Panc1 (cell line): ENCODE data around the gene CENPP. TPM values are rescaled to one million over a fixed set of nuclear protein-coding genes. Genes with fewer than 3 reads are reported as not detected.

Experiments
- ATAC-seq: fragments of 200-7000 bp; cut with Tn5 transposase; 2 replicates; pipeline ENCODE4 v1.9.1; 2020; ENCODE audit warnings: mild to moderate bottlenecking, moderate library complexity
- BruUV-seq: library from RNA; stranded (reverse); fragments of 400-500 nt; replicated peaks from 2 replicates; lab custom pipeline; 2021; lab: Mats Ljungman, UMichigan
- CTCF ChIA-PET: fragments of 300-600 bp; sonication (Branson Sonifier 250); formaldehyde crosslinking; loops from one replicate; lab custom pipeline; 2022; ENCODE audit warnings: antibody characterized with exemption; lab: Charles Lee
- POLR2A ChIA-PET: fragments of 300-600 bp; sonication (Branson Sonifier 250); formaldehyde crosslinking; loops from one replicate; lab custom pipeline; 2022; ENCODE audit warnings: antibody characterized with exemption; lab: Charles Lee
- DNase-seq: peaks from one replicate; pipeline ENCODE4 v3.0.0-alpha.2; 2010; ENCODE audit warnings: low read depth, low spot score
- H3K27ac ChIP-seq: 2 replicates; pipeline ENCODE4 v1.5.1; 2011; ENCODE audit warnings: mild to moderate bottlenecking, low read length, inconsistent platforms
- H3K27me3 ChIP-seq: fragments of 200-500 bp; sonication (Bioruptor generic); 2 replicates; pipeline ENCODE4 v1.6.0; 2014; ENCODE audit warnings: low read length, inconsistent platforms; ENCODE audit not compliant: control insufficient read depth, insufficient read depth
- H3K36me3 ChIP-seq: fragments of 200-500 bp; sonication (Bioruptor generic); 2 replicates; pipeline ENCODE4 v1.5.1; 2014; ENCODE audit warnings: inconsistent platforms, mild to moderate bottlenecking, low read length, moderate library complexity; ENCODE audit not compliant: control insufficient read depth, insufficient read depth
- H3K4me1 ChIP-seq: 2 replicates; pipeline ENCODE4 v1.5.1; 2011; ENCODE audit warnings: inconsistent platforms, mild to moderate bottlenecking, low read length, moderate library complexity; ENCODE audit not compliant: control insufficient read depth, insufficient read depth
- H3K4me3 ChIP-seq, 2 experiments: 2 replicates each; pipeline ENCODE4 v1.5.1; 2011 to 2012; ENCODE audit warnings: low read depth in 2 of 2, low read length in 2 of 2, mild to moderate bottlenecking in 2 of 2, inconsistent platforms in 1 of 2, moderate library complexity in 1 of 2
- H3K9me3 ChIP-seq: fragments of 200-500 bp; sonication (Bioruptor generic); 2 replicates; pipeline ENCODE4 v1.5.1; 2014; ENCODE audit warnings: low read depth, mild to moderate bottlenecking, inconsistent platforms, low read length, moderate library complexity; ENCODE audit not compliant: control insufficient read depth, insufficient read depth
- POLR2AphosphoS5 ChIP-seq: IDR thresholded peaks from 2 replicates; pipeline ENCODE4 v1.6.1; 2012; ENCODE audit warnings: mild to moderate bottlenecking, low read depth, low read length, moderate library complexity
- SIN3A ChIP-seq: IDR thresholded peaks from 2 replicates; pipeline ENCODE4 v1.6.1; 2012; ENCODE audit warnings: low read depth, mild to moderate bottlenecking, low read length, moderate library complexity, borderline replicate concordance; ENCODE audit not compliant: insufficient read depth
- TCF7L2 ChIP-seq: IDR thresholded peaks from 2 replicates; pipeline ENCODE4 v1.6.1; 2011; ENCODE audit warnings: mild to moderate bottlenecking, low read depth, low read length, inconsistent platforms
- in situ Hi-C: cut with HindIII; loops from 2 replicates; pipeline ENCODE4 v1.10.0; 2016; ENCODE audit warnings: low sequenced_read_pairs, low pct_unique_long_range_greater_than_20kb
- intact Hi-C: fragments of 100-400 bp; cut with micrococcal nuclease; formaldehyde crosslinking; loops from one replicate; pipeline ENCODE4 v1.10.0; 2022; ENCODE audit not compliant: unreplicated experiment
- total RNA-seq: library from RNA; stranded (reverse); gene quantifications from one replicate; pipeline ENCODE4 v1.2.1, GENCODE V29; 2021; ENCODE audit not compliant: unreplicated experiment
- TF ChIP-seq, protein P1 (sequence below), 2 experiments: IDR thresholded peaks; 2 replicates each; pipeline ENCODE4 v1.6.1; 2011 to 2012; ENCODE audit warnings: low read depth in 2 of 2, control low read depth in 1 of 2, low read length in 1 of 2, mild to moderate bottlenecking in 1 of 2, moderate library complexity in 1 of 2; ENCODE audit not compliant: insufficient read depth in 1 of 2
- TF ChIP-seq, protein P2 (sequence below): fragments of 450-650 bp; IDR thresholded peaks from 2 replicates; pipeline ENCODE4 v1.5.1; 2017; ENCODE audit warnings: mild to moderate bottlenecking

The CENPP gene
- total RNA-seq, 1 experiment from 2014 or later, result 6.7 TPM

DNA sequence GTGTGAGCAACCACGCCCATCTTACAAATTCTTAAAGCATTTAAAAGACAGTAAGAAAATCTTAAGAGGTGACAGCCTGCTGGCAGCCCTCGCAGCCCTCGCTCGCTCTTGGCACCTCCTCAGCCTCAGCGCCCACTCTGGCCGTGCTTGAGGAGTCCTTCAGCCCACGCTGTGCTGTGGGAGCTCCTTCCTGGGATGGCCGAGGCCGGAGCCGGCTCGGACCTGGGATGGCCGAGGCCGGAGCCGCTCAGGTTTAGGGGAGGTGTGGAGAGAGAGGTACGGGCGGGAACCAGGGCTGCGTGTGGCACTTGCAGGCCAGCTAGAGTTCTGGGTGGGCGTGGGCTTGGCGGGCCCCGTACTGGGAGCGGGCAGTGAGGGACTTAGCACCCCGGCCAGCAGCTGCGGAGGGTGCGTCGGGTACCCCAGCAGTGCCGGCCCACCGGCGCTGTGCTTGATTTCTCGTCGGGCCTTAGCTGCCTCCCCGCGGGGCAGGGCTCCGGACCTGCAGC is 219.3 kb downstream of the CENPP start:
- Histone ChIP-seq H3K9me3 (no peaks in the 10 kb centered on the region), H3K36me3 (no peaks in the 10 kb centered on the region), H3K27me3 (no peaks in the 10 kb centered on the region), H3K4me3 (no peak overlapping the region), H3K4me1 (no peaks in the 10 kb centered on the region), H3K27ac (no peak overlapping the region)
- TF ChIP-seq POLR2AphosphoS5, result no peak
- TF ChIP-seq TCF7L2, result no peak
- TF ChIP-seq SIN3A, result no peak
- TF ChIP-seq, protein P1, sequence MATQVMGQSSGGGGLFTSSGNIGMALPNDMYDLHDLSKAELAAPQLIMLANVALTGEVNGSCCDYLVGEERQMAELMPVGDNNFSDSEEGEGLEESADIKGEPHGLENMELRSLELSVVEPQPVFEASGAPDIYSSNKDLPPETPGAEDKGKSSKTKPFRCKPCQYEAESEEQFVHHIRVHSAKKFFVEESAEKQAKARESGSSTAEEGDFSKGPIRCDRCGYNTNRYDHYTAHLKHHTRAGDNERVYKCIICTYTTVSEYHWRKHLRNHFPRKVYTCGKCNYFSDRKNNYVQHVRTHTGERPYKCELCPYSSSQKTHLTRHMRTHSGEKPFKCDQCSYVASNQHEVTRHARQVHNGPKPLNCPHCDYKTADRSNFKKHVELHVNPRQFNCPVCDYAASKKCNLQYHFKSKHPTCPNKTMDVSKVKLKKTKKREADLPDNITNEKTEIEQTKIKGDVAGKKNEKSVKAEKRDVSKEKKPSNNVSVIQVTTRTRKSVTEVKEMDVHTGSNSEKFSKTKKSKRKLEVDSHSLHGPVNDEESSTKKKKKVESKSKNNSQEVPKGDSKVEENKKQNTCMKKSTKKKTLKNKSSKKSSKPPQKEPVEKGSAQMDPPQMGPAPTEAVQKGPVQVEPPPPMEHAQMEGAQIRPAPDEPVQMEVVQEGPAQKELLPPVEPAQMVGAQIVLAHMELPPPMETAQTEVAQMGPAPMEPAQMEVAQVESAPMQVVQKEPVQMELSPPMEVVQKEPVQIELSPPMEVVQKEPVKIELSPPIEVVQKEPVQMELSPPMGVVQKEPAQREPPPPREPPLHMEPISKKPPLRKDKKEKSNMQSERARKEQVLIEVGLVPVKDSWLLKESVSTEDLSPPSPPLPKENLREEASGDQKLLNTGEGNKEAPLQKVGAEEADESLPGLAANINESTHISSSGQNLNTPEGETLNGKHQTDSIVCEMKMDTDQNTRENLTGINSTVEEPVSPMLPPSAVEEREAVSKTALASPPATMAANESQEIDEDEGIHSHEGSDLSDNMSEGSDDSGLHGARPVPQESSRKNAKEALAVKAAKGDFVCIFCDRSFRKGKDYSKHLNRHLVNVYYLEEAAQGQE (IDR thresholded peaks at IDR 0.05; ENCODE audit: insufficient read depth in 1 of 2, low read depth in 2 of 2, low read length in 1 of 2), result no peak
- TF ChIP-seq, protein P2, sequence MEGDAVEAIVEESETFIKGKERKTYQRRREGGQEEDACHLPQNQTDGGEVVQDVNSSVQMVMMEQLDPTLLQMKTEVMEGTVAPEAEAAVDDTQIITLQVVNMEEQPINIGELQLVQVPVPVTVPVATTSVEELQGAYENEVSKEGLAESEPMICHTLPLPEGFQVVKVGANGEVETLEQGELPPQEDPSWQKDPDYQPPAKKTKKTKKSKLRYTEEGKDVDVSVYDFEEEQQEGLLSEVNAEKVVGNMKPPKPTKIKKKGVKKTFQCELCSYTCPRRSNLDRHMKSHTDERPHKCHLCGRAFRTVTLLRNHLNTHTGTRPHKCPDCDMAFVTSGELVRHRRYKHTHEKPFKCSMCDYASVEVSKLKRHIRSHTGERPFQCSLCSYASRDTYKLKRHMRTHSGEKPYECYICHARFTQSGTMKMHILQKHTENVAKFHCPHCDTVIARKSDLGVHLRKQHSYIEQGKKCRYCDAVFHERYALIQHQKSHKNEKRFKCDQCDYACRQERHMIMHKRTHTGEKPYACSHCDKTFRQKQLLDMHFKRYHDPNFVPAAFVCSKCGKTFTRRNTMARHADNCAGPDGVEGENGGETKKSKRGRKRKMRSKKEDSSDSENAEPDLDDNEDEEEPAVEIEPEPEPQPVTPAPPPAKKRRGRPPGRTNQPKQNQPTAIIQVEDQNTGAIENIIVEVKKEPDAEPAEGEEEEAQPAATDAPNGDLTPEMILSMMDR, result no peak
- intact Hi-C loops (no loop called here), in situ Hi-C loops (no loop called here)
- CTCF ChIA-PET, result no interaction called here
- ATAC-seq (no peak), DNase-seq (no peak)
- BruUV-seq, result no TSS peak
- POLR2A ChIA-PET, result no interaction called here

DNA sequence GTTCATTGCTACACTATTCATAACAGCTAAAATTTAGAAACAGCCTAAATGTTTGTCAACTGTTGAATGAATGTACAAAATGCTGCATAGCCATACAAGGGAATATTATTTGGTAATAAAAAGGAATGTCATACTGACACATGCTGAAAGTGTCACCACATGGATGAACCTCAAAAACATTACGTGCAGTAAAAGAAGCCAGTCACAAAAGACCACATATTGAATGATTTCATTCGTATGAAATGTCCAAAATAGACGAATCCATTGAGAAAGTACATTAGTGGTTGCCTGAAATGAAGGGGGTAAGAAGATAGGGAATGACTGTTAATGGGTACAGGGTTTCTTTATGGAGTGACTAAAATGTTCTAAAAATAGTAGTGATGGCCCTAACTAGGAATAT is 221.6 kb downstream of the CENPP start:
- DNase-seq (no peak), ATAC-seq (no peak)
- intact Hi-C loops (no loop called here), in situ Hi-C loops (no loop called here)
- no TSS peak for BruUV-seq
- H3K27ac ChIP-seq, result no peak overlapping the region
- no peaks in the 10 kb centered on the region for H3K9me3 ChIP-seq
- H3K27me3 ChIP-seq, result no peaks in the 10 kb centered on the region
- H3K36me3 ChIP-seq, result no peaks in the 10 kb centered on the region
- POLR2A ChIA-PET, result no interaction called here
- TF ChIP-seq, protein P2, result no peak
- TF ChIP-seq, protein P1 (IDR thresholded peaks at IDR 0.05; ENCODE audit: insufficient read depth in 1 of 2, low read depth in 2 of 2, low read length in 1 of 2), result no peak
- TF ChIP-seq POLR2AphosphoS5, result no peak
- TF ChIP-seq SIN3A, result no peak
- no peak for TF ChIP-seq TCF7L2
- no peaks in the 10 kb centered on the region for H3K4me1 ChIP-seq
- no peak overlapping the region for H3K4me3 ChIP-seq
- CTCF ChIA-PET, result no interaction called here
